Suprapubic skin (tissue), 4 donors: ENCODE data around the gene ENTREP1. TPM values are rescaled to one million over a fixed set of nuclear protein-coding genes. Genes with fewer than 3 reads are reported as not detected.

Experiments
- DNase-seq, 2 donors: peaks; one replicate each; pipeline ENCODE4 v3.0.0-alpha.2; 2019; ENCODE audit warnings: low spot score in 2 of 2
- H3K27ac ChIP-seq: fragments of 200-600 bp; sonication (generic); one replicate; pipeline ENCODE4 v1.5.1; 2019
- H3K27me3 ChIP-seq: fragments of 200-600 bp; sonication (generic); one replicate; pipeline ENCODE4 v1.5.1; 2019
- H3K36me3 ChIP-seq: fragments of 200-600 bp; sonication (generic); one replicate; pipeline ENCODE4 v1.5.1; 2019
- H3K4me1 ChIP-seq: fragments of 200-600 bp; sonication (generic); one replicate; pipeline ENCODE4 v1.5.1; 2019
- H3K4me3 ChIP-seq: fragments of 200-600 bp; sonication (generic); one replicate; pipeline ENCODE4 v1.5.1; 2019; ENCODE audit warnings: mild to moderate bottlenecking
- H3K9me3 ChIP-seq: fragments of 200-600 bp; sonication (generic); one replicate; pipeline ENCODE4 v1.5.1; 2019
- CTCF ChIP-seq, 2 donors: fragments of 200-600 bp in 1 of 2; fragments of 450-650 bp in 1 of 2; sonication (generic) in 1 of 2; IDR thresholded peaks; one replicate each; pipeline ENCODE4 v1.5.1; 2016 to 2019; ENCODE audit warnings: antibody characterized with exemption in 2 of 2, mild to moderate bottlenecking in 1 of 2, moderate library complexity in 1 of 2
- EP300 ChIP-seq: sonication (generic); formaldehyde crosslinking; IDR thresholded peaks from one replicate; pipeline ENCODE4 v1.6.1; 2017; ENCODE audit warnings: antibody characterized with exemption
- POLR2A ChIP-seq, 2 donors: fragments of 450-650 bp; IDR thresholded peaks; one replicate each; pipeline ENCODE4 v1.6.1; 2017; ENCODE audit warnings: antibody characterized with exemption in 2 of 2, mild to moderate bottlenecking in 2 of 2, moderate library complexity in 2 of 2
- POLR2AphosphoS5 ChIP-seq, 3 donors: sonication (generic); formaldehyde crosslinking; IDR thresholded peaks; one replicate each; pipeline ENCODE4 v1.6.1; 2017; ENCODE audit warnings: antibody characterized with exemption in 3 of 3
- WGBS: methylation state at CpG from one replicate; pipeline ENCODE4 v1.1.5; 2018; 5-methylcytosine and 5-hydroxymethylcytosine counted together
- total RNA-seq, 4 donors: library from RNA; depleted of rRNA; stranded (reverse); fragments of >200 nt; gene quantifications; one replicate each; pipeline ENCODE4 v1.1.0, GENCODE V29; 2016

ENTREP1 gene
- total RNA-seq, 4 donors from 2014 or later = 8.6 to 49.2 (median 17.8) TPM

GRCh38 chr9:69380301-69380700 is 55.3 kb downstream of the ENTREP1 start:
- Histone ChIP-seq H3K4me1 (peaks cover 21% of the 10 kb centered on the region), H3K27me3 (no peaks in the 10 kb centered on the region), H3K4me3 (no peak overlapping the region), H3K27ac (no peak overlapping the region), H3K9me3 (no peaks in the 10 kb centered on the region), H3K36me3 (peaks cover 5% of the 10 kb centered on the region)
- 91% methylated on average over 6 of the region's 6 CpGs for WGBS
- no peak for DNase-seq
- no peak for TF ChIP-seq POLR2AphosphoS5 (IDR thresholded peaks at IDR 0.05)
- TF ChIP-seq EP300 = no peak
- no peak for TF ChIP-seq CTCF (IDR thresholded peaks at IDR 0.05)

GRCh38 chr9:69380811-69381210 is 55.8 kb downstream of the ENTREP1 start:
- H3K9me3 ChIP-seq = no peaks in the 10 kb centered on the region
- WGBS = 95% methylated on average over 3 of the region's 3 CpGs
- no peak for DNase-seq
- no peak overlapping the region for H3K4me3 ChIP-seq
- H3K36me3 ChIP-seq = peaks cover 5% of the 10 kb centered on the region
- H3K27me3 ChIP-seq = no peaks in the 10 kb centered on the region
- no peak overlapping the region for H3K27ac ChIP-seq
- peaks cover 21% of the 10 kb centered on the region for H3K4me1 ChIP-seq
- TF ChIP-seq EP300 = no peak
- no peak for TF ChIP-seq POLR2AphosphoS5 (IDR thresholded peaks at IDR 0.05)
- no peak for TF ChIP-seq POLR2A (IDR thresholded peaks at IDR 0.05)
- TF ChIP-seq CTCF (IDR thresholded peaks at IDR 0.05) = no peak

- H3K4me1 ChIP-seq = peaks cover 15% of the 10 kb centered on the region
- no peak for TF ChIP-seq POLR2A (IDR thresholded peaks at IDR 0.05)
- TF ChIP-seq EP300 = no peak
- no peak for TF ChIP-seq CTCF (IDR thresholded peaks at IDR 0.05)
- TF ChIP-seq POLR2AphosphoS5 (IDR thresholded peaks at IDR 0.05) = no peak
- H3K36me3 ChIP-seq = peaks cover 14% of the 10 kb centered on the region
- DNase-seq = no peak
- H3K27me3 ChIP-seq = no peaks in the 10 kb centered on the region
- no peak overlapping the region for H3K27ac ChIP-seq
- no peaks in the 10 kb centered on the region for H3K9me3 ChIP-seq
- 82% methylated on average over 4 of the region's 4 CpGs for WGBS
- no peak overlapping the region for H3K4me3 ChIP-seq
Observed at GRCh38 chr9:69382135-69382534, 57.1 kb downstream of the ENTREP1 start.

GRCh38 chr9:69385581-69386033 is 60.6 kb downstream of the ENTREP1 start:
- Histone ChIP-seq H3K4me3 (no peak overlapping the region), H3K27me3 (no peaks in the 10 kb centered on the region), H3K27ac (no peak overlapping the region), H3K4me1 (no peaks in the 10 kb centered on the region), H3K9me3 (no peaks in the 10 kb centered on the region), H3K36me3 (peaks cover 14% of the 10 kb centered on the region)
- DNase-seq = no peak
- 50% methylated on average over 6 of the region's 6 CpGs for WGBS
- TF ChIP-seq POLR2AphosphoS5 (IDR thresholded peaks at IDR 0.05) = no peak
- no peak for TF ChIP-seq EP300
- TF ChIP-seq CTCF (IDR thresholded peaks at IDR 0.05) = no peak
- TF ChIP-seq POLR2A (IDR thresholded peaks at IDR 0.05) = no peak

- WGBS = 81% methylated on average over 4 of the region's 4 CpGs
- no peak for DNase-seq
Observed at GRCh38 chr9:69386651-69387050, 61.6 kb downstream of the ENTREP1 start.

More at GRCh38 chr9:69386651-69387050, 61.6 kb downstream of the ENTREP1 start:
- no peak overlapping the region for H3K27ac ChIP-seq
- H3K27me3 ChIP-seq = no peaks in the 10 kb centered on the region
- no peak for TF ChIP-seq POLR2AphosphoS5 (IDR thresholded peaks at IDR 0.05)
- TF ChIP-seq CTCF (IDR thresholded peaks at IDR 0.05) = no peak
- no peak for TF ChIP-seq EP300
- TF ChIP-seq POLR2A (IDR thresholded peaks at IDR 0.05) = no peak
- H3K9me3 ChIP-seq = no peaks in the 10 kb centered on the region
- peaks cover 20% of the 10 kb centered on the region for H3K36me3 ChIP-seq
- H3K4me1 ChIP-seq = peaks cover 3% of the 10 kb centered on the region
- no peak overlapping the region for H3K4me3 ChIP-seq
